Gastroesophageal sphincter (tissue), 4 donors: ENCODE measurements around the gene PYY. TPM values are rescaled to one million over a fixed set of nuclear protein-coding genes. Genes with fewer than 3 reads are reported as not detected.
"Not testable (repeated sequence)": the region's sequence is repeated elsewhere in the genome, so short reads cannot be mapped to it uniquely, and the experiment has no call there.

Experiments
- ATAC-seq: fragments of 150-250 bp; one replicate; pipeline ENCODE4 v1.9.1; 2016; ENCODE audit warnings: mild to moderate bottlenecking, moderate library complexity
- H3K27ac ChIP-seq, 4 donors: fragments of 200-600 bp; sonication (generic) in 3 of 4; 1 replicate in 3 of 4; 2 replicates in 1 of 4; pipeline ENCODE4 v1.5.1; 2016 to 2019
- H3K27me3 ChIP-seq: fragments of 200-600 bp; sonication (generic); one replicate; pipeline ENCODE4 v1.5.1; 2019
- H3K36me3 ChIP-seq, 2 donors: fragments of 200-600 bp; sonication (generic); one replicate each; pipeline ENCODE4 v1.5.1; 2019; ENCODE audit warnings: control low read depth in 1 of 2
- H3K4me1 ChIP-seq, 3 donors: fragments of 200-600 bp; sonication (generic); 1 replicate in 2 of 3; 2 replicates in 1 of 3; pipeline ENCODE4 v1.5.1; 2016 to 2019; ENCODE audit warnings: control low read depth in 2 of 3
- H3K4me3 ChIP-seq, 2 donors: fragments of 200-600 bp; sonication (generic); one replicate each; pipeline ENCODE4 v1.5.1; 2019; ENCODE audit warnings: mild to moderate bottlenecking in 1 of 2, moderate library complexity in 1 of 2
- H3K9me3 ChIP-seq, 3 donors: fragments of 200-600 bp; sonication (generic); one replicate each; pipeline ENCODE4 v1.5.1; 2017 to 2019; ENCODE audit warnings: control low read depth in 2 of 3
- CTCF ChIP-seq, 4 experiments: fragments of 200-600 bp in 2 of 4; fragments of 450-650 bp in 2 of 4; sonication (generic) in 1 of 4; IDR thresholded peaks; one replicate each; pipeline ENCODE4 v1.5.1; 2017 to 2019; ENCODE audit warnings: antibody characterized with exemption in 4 of 4, mild to moderate bottlenecking in 2 of 4, moderate library complexity in 2 of 4
- EP300 ChIP-seq: sonication (generic); formaldehyde crosslinking; IDR thresholded peaks from one replicate; pipeline ENCODE4 v1.6.1; 2017; ENCODE audit warnings: antibody characterized with exemption, mild to moderate bottlenecking
- POLR2A ChIP-seq, 2 donors: fragments of 450-650 bp; IDR thresholded peaks; one replicate each; pipeline ENCODE4 v1.6.1; 2017; ENCODE audit warnings: antibody characterized with exemption in 2 of 2, mild to moderate bottlenecking in 2 of 2, moderate library complexity in 1 of 2
- POLR2AphosphoS5 ChIP-seq: sonication (generic); formaldehyde crosslinking; IDR thresholded peaks from one replicate; pipeline ENCODE4 v1.6.1; 2017; ENCODE audit warnings: antibody characterized with exemption
- WGBS, 2 donors: methylation state at CpG; one replicate each; pipeline ENCODE4 v1.1.5; 2018; ENCODE audit warnings: low coverage in 1 of 2; 5-methylcytosine and 5-hydroxymethylcytosine counted together
- total RNA-seq, 4 donors: library from RNA; depleted of rRNA; stranded (reverse); fragments of >200 nt; gene quantifications; one replicate each; pipeline ENCODE4 v1.1.0, GENCODE V29; 2016

The PYY gene
- total RNA-seq, 4 donors from 2014 or later = not detected

GRCh38 chr17:43970366-43970765 is 16.6 kb upstream of the PYY start:
- H3K27ac ChIP-seq = no peak overlapping the region
- peaks cover 30% of the 10 kb centered on the region for H3K27me3 ChIP-seq
- H3K36me3 ChIP-seq = no peaks in the 10 kb centered on the region
- WGBS, 2 donors = 59 to 80% methylated on average over 1 to 3 of the region's 4 CpGs
- H3K4me1 ChIP-seq = peaks cover 0 to 4% (median 0%) of the 10 kb centered on the region in 3 donors
- no peak overlapping the region for H3K4me3 ChIP-seq
- H3K9me3 ChIP-seq = no peaks in the 10 kb centered on the region
- TF ChIP-seq POLR2A (IDR thresholded peaks at IDR 0.05) = no peak
- TF ChIP-seq POLR2AphosphoS5 = no peak
- TF ChIP-seq EP300 = no peak
- no peak for TF ChIP-seq CTCF (IDR thresholded peaks at IDR 0.05)
- no peak for ATAC-seq

DNA sequence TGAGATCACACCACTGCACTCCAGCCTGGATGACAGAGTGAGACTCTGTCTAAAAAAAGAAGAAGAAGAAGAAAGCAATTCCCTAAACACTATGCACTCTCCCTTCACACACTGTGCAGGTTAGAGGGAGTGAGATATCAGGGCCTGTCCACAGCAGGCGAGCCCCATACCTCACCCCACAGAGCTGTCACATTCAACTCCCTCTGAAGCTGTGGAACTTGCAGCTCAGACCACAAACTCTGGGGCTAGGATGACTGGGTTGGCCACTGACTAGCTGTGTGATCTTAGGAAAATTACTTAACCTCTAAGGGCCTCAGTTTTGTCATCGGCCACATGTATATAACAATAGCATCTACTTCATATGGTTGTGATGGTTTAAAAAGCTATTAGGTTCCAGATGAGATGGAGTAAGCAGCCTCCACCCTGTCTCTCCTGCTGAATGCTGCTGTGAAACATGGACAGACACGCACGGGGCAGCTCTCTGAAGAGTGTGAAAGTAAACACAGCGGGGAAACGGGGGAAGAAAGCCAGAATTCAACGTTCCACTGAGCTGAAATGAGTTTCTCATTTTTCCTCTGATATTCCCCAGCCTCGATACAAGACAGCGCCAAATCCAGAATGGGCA is 13.6 kb upstream of the PYY start:
- Histone ChIP-seq H3K9me3 (no peaks in the 10 kb centered on the region), H3K4me3 (no peak overlapping the region), H3K27me3 (peaks cover 16% of the 10 kb centered on the region), H3K4me1 (peaks cover 0 to 4% (median 0%) of the 10 kb centered on the region in 3 donors), H3K27ac (no peak overlapping the region), H3K36me3 (no peaks in the 10 kb centered on the region)
- WGBS, 2 donors = 19 to 21% methylated on average over 8 of the region's 9 CpGs
- ATAC-seq = no peak
- TF ChIP-seq CTCF (IDR thresholded peaks at IDR 0.05) (no peak), POLR2AphosphoS5 (no peak), EP300 (no peak), POLR2A (IDR thresholded peaks at IDR 0.05) (no peak)

DNA sequence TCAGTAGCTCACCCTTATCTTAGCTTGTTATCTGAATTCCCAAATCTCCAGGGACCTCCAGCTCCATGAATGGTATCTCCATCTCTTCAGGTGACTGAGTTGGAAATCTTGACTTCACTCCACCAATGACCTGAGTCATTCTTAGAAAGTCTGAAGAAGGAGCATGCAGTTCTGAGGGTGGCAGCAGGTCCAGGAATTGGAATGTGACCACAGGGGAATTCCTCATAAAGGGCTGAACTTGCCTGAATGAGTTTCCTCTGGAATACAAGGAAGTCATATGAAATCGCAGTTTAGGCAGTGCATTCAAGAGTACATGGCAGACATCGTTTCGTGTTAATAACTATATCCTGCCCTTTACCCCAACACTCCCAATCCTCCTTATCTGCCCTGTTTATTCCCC is 12.5 kb upstream of the PYY start:
- Histone ChIP-seq H3K27me3 (peaks cover 22% of the 10 kb centered on the region), H3K4me1 (peaks cover 0 to 4% (median 0%) of the 10 kb centered on the region in 3 donors), H3K4me3 (no peak overlapping the region), H3K27ac (no peak overlapping the region), H3K9me3 (no peaks in the 10 kb centered on the region), H3K36me3 (no peaks in the 10 kb centered on the region)
- no peak for TF ChIP-seq POLR2A (IDR thresholded peaks at IDR 0.05)
- no peak for TF ChIP-seq EP300
- TF ChIP-seq POLR2AphosphoS5 = no peak
- TF ChIP-seq CTCF (IDR thresholded peaks at IDR 0.05) = no peak
- ATAC-seq = no peak
- 76% methylated on average over 3 of the region's 3 CpGs; no CpG with 5 or more reads in 1 of the 2 donors for WGBS, 2 donors

GRCh38 chr17:43962479-43962878 is 8.7 kb upstream of the PYY start:
- H3K27me3 ChIP-seq = peaks cover 37% of the 10 kb centered on the region
- 35 to 49% methylated on average over 6 of the region's 7 CpGs for WGBS, 2 donors
- no peak for ATAC-seq
- no peak overlapping the region for H3K27ac ChIP-seq
- no peak overlapping the region for H3K4me3 ChIP-seq
- TF ChIP-seq CTCF (IDR thresholded peaks at IDR 0.05) = no peak
- TF ChIP-seq POLR2A (IDR thresholded peaks at IDR 0.05) = no peak
- no peak for TF ChIP-seq EP300
- TF ChIP-seq POLR2AphosphoS5 = no peak
- peaks cover 0 to under 1% (median 0%) of the 10 kb centered on the region in 3 donors for H3K4me1 ChIP-seq
- no peaks in the 10 kb centered on the region for H3K36me3 ChIP-seq
- H3K9me3 ChIP-seq = no peaks in the 10 kb centered on the region

DNA sequence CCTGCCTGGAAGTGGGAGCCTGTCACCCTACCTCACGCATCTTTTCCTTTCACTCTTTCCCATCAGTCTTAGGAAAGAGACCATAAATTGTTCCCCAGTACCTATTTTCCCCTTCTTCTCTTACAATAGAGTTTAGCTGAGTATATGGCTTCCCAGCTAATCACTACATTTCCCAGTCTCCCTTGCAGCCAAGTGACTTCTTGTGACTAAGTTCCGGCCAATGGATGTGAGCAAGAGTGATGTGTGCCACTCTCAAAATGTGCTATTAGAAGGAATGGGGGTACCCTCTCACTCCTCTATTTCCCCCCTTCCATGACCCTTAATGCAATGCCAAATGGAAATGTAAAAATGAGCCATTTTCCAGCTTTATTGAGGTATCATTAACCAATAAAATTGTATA is 8.2 kb upstream of the PYY start:
- no peak for ATAC-seq
- WGBS, 2 donors = 80 to 93% methylated on average over 1 to 2 of the region's 2 CpGs
- Histone ChIP-seq H3K27me3 (peaks cover 40% of the 10 kb centered on the region), H3K9me3 (no peaks in the 10 kb centered on the region), H3K4me1 (no peaks in the 10 kb centered on the region), H3K27ac (no peak overlapping the region), H3K4me3 (no peak overlapping the region), H3K36me3 (no peaks in the 10 kb centered on the region)
- TF ChIP-seq POLR2A (IDR thresholded peaks at IDR 0.05) (no peak), EP300 (no peak), CTCF (IDR thresholded peaks at IDR 0.05) (no peak), POLR2AphosphoS5 (no peak)

DNA sequence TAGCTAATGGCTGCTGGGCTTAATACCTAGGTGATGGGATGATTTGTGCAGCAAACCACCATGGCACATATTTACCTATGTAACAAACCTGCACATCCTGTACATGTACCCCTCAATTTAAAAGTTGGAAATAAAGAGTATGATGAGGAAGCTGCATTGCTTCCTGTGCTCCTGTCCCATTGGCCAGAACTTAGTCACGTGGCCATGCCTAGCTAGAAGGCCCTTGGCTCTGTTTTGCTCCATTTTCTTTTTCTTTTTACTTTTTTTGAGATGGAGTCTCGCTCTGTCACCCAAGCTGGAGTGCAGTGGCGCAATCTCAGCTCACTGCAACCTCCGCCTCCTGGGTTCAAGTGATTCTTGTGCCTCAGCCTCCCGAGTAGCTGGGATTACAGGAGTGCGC is 7.6 kb upstream of the PYY start:
- WGBS, 2 donors = 90 to 93% methylated on average over 3 to 6 of the region's 6 CpGs
- not testable (repeated sequence) for H3K27ac ChIP-seq, ATAC-seq, H3K4me3 ChIP-seq, H3K36me3 ChIP-seq, H3K4me1 ChIP-seq, H3K9me3 ChIP-seq
- peaks cover 47% of the 10 kb centered on the region for H3K27me3 ChIP-seq
